Renal cortical epithelial cell (primary cell): ENCODE data around the gene COX6A2. TPM values are rescaled to one million over a fixed set of nuclear protein-coding genes. Genes with fewer than 3 reads are reported as not detected.

ENCODE experiments used
- DNase-seq: peaks from one replicate; pipeline ENCODE4 v3.0.0-alpha.2; 2011; ENCODE audit warnings: low read depth
- total RNA-seq: library from RNA; depleted of rRNA; stranded (reverse); fragments of >200 nt; gene quantifications from 2 replicates; pipeline ENCODE4 v1.2.3, GENCODE V29; 2014

Gene COX6A2
- total RNA-seq: not detected in 2 replicates

- DNase-seq: no peak
Observed at GRCh38 chr16:31428279-31428597, at the start of gene COX6A2. COX6A2 (minus strand) TSS chr16:31428360; CDS start chr16:31428325, 35 bp downstream.

- no peak for DNase-seq
Observed at GRCh38 chr16:31477220-31478216, 49.4 kb upstream of the COX6A2 start.

GRCh38 chr16:31476303-31477219, 48.4 kb upstream of the COX6A2 start:
- no peak for DNase-seq

- DNase-seq: no peak
Observed at GRCh38 chr16:31475946-31476302, 47.8 kb upstream of the COX6A2 start.

GRCh38 chr16:31474773-31475738, 46.9 kb upstream of the COX6A2 start:
- no peak for DNase-seq

- DNase-seq: no peak
Observed at GRCh38 chr16:31474173-31474714, 46.1 kb upstream of the COX6A2 start.

GRCh38 chr16:31473264-31473984, 45.3 kb upstream of the COX6A2 start:
- no peak for DNase-seq

- DNase-seq: peak; percentile 68
Observed at GRCh38 chr16:31472709-31473203, 44.6 kb upstream of the COX6A2 start.

GRCh38 chr16:31471875-31472708, 43.9 kb upstream of the COX6A2 start, which contains the start of gene TGFB1I1:
TGFB1I1 (plus strand) TSS chr16:31472152; CDS start chr16:31472189, 37 bp downstream.
- no peak for DNase-seq

- DNase-seq: no peak
Observed at GRCh38 chr16:31471241-31471874, 43.2 kb upstream of the COX6A2 start.

- DNase-seq: no peak
Observed at GRCh38 chr16:31470615-31471014, 42.5 kb upstream of the COX6A2 start.

GRCh38 chr16:31467858-31468257, 39.7 kb upstream of the COX6A2 start:
- no peak for DNase-seq

GRCh38 chr16:31467151-31467773, 39.1 kb upstream of the COX6A2 start:
- no peak for DNase-seq

GRCh38 chr16:31466381-31466841, 38.3 kb upstream of the COX6A2 start:
- DNase-seq: no peak

- no peak for DNase-seq
Observed at GRCh38 chr16:31465788-31466370, 37.7 kb upstream of the COX6A2 start.

- DNase-seq: no peak
Observed at GRCh38 chr16:31464781-31465260, 36.7 kb upstream of the COX6A2 start.

- DNase-seq: no peak
Observed at GRCh38 chr16:31464348-31464769, 36.2 kb upstream of the COX6A2 start.
